GM12892 (cell line): Measurements from ENCODE around the gene DSCAML1.

Experiments used
- POLR2A ChIP-seq: IDR thresholded peaks from 2 replicates; pipeline ENCODE4 v1.6.1; 2011; ENCODE audit warnings: low read depth, low read length, control low read depth
- POLR2AphosphoS5 ChIP-seq: IDR thresholded peaks from 2 replicates; pipeline ENCODE4 v1.6.1; 2011; ENCODE audit warnings: low read depth, low read length, control low read depth
- TAF1 ChIP-seq: IDR thresholded peaks from 2 replicates; pipeline ENCODE4 v1.6.1; 2011; ENCODE audit warnings: low read depth, mild to moderate bottlenecking, control low read depth, low read length, borderline replicate concordance

- TF ChIP-seq POLR2A (no peak), TAF1 (no peak), POLR2AphosphoS5 (no peak)
These were observed 224.9 kb downstream of the DSCAML1 start for GRCh38 chr11:117572129-117572528.
